GM12892 (cell line): Measurements from ENCODE around the gene SYNDIG1L.

Experiments used
- POLR2A ChIP-seq: IDR thresholded peaks from 2 replicates; pipeline ENCODE4 v1.6.1; 2011; ENCODE audit warnings: low read depth, low read length, control low read depth
- POLR2AphosphoS5 ChIP-seq: IDR thresholded peaks from 2 replicates; pipeline ENCODE4 v1.6.1; 2011; ENCODE audit warnings: low read depth, low read length, control low read depth

GRCh38 chr14:74423246-74423645 is 2.8 kb downstream of the SYNDIG1L start:
- no peak for TF ChIP-seq POLR2A
- no peak for TF ChIP-seq POLR2AphosphoS5
